ENCODE results near the gene YTHDF1. TPM values are rescaled to one million over a fixed set of nuclear protein-coding genes. Genes with fewer than 3 reads are reported as not detected.
A peak's percentile ranks its signal among the peaks of the same experiment; 100 is the strongest.

The YTHDF1 gene
- total and polyA plus RNA-seq, 2 of the 4 experiments (the other 2 are of a cell fraction) = 10.9 to 22.6 TPM

- Histone ChIP-seq H2AK9ac (replicated peaks; ENCODE audit: low read depth, low read length, poor library complexity) (no peak overlapping the region), H3K23ac (ENCODE audit: low read depth, low read length) (no peak overlapping the region), H3K4me3 (ENCODE audit: insufficient read depth, low read depth, low read length) (no peak overlapping the region), H2AFZ (replicated peaks; ENCODE audit: low read length, poor library complexity) (no peak overlapping the region), H3K4me1 (ENCODE audit: control insufficient read depth, insufficient read depth, low read length) (no peaks in the 10 kb centered on the region), H3K27me3 (ENCODE audit: control insufficient read depth, insufficient read depth, low read length) (no peaks in the 10 kb centered on the region; the same call in 1 of the 2 replicates), H4K5ac (ENCODE audit: low read depth, low read length) (no peak overlapping the region), H3K36me3 (ENCODE audit: control insufficient read depth, insufficient read depth, low read length) (peaks cover 8% of the 10 kb centered on the region), H2BK5ac (ENCODE audit: low read depth, low read length, poor library complexity, severe bottlenecking) (no peak overlapping the region), H3K27ac (ENCODE audit: insufficient read depth, low read length) (no peak overlapping the region), H3K9me1 (ENCODE audit: insufficient read depth, low read length) (0 out of 2 replicates have a peak, but pooled peaks cover 3% of the 10 kb centered on the region), H4K20me1 (ENCODE audit: insufficient read depth, low read length) (peaks cover 27% of the 10 kb centered on the region), H2BK20ac (ENCODE audit: low read depth, low read length) (no peak overlapping the region), H3K9me3 (ENCODE audit: control insufficient read depth, insufficient read depth, low read length) (no peaks in the 10 kb centered on the region), H3K4ac (ENCODE audit: low read depth, low read length) (no peak overlapping the region), H3K14ac (replicated peaks; ENCODE audit: low read depth, low read length) (no peak overlapping the region), H2BK15ac (ENCODE audit: low read depth, low read length) (no peak overlapping the region), H2BK120ac (ENCODE audit: low read depth, low read length) (no peak overlapping the region), H2AK5ac (ENCODE audit: low read depth, low read length) (no peak overlapping the region), H3K79me1 (ENCODE audit: low read depth in 1 of 2, low read length in 2 of 2) (peaks cover 0 to 21% of the 10 kb centered on the region in 2 experiments; a peak in 2 of 4 replicates), H3K4me2 (ENCODE audit: low read depth, low read length) (no peak overlapping the region), H3K18ac (ENCODE audit: low read depth, low read length) (no peak overlapping the region), H4K8ac (ENCODE audit: low read depth in 2 of 2, low read length in 2 of 2) (no peak overlapping the region), H3K9ac (ENCODE audit: low read depth, low read length) (no peak overlapping the region), H4K91ac (ENCODE audit: insufficient read depth, low read depth, low read length) (no peak overlapping the region), H3K56ac (ENCODE audit: extremely low read depth, insufficient read depth, low read length) (no peak overlapping the region)
- in situ Hi-C loops (cut with MboI; ENCODE audit: low sequenced_read_pairs) (no loop called here), dilution Hi-C loops (cut with HindIII; ENCODE audit: low sequenced_read_pairs, unreplicated experiment) (no loop called here), intact Hi-C loops (cut with micrococcal nuclease) (no loop called here)
- POLR2A ChIA-PET (ENCODE audit: unreplicated experiment) = interaction anchor here (0.6 kb wide), 1 partner anchor 13 kb away, joined by 3 read pairs; no protein-coding TSS in a partner anchor
- TF ChIP-seq SMC3 (IDR thresholded peaks at IDR 0.05; ENCODE audit: low read depth, low read length) (no peak), BHLHE40 (IDR thresholded peaks at IDR 0.05; ENCODE audit: low read depth, low read length) (no peak), MAFK (IDR thresholded peaks at IDR 0.05; ENCODE audit: low read depth, low read length) (no peak), ELK1 (IDR thresholded peaks at IDR 0.05; ENCODE audit: borderline replicate concordance, low read depth, low read length) (no peak), FOS (IDR thresholded peaks at IDR 0.05; ENCODE audit: low read depth, low read length) (no peak), CEBPB (IDR thresholded peaks at IDR 0.05; ENCODE audit: low read depth, low read length) (no peak), RFX5 (IDR thresholded peaks at IDR 0.05; ENCODE audit: low read depth, low read length) (no peak), MXI1 (IDR thresholded peaks at IDR 0.05; ENCODE audit: borderline replicate concordance, low read depth, low read length) (no peak), MAZ (IDR thresholded peaks at IDR 0.05; ENCODE audit: borderline replicate concordance, low read depth, low read length) (no peak), CTCF (conservative IDR thresholded peaks at IDR 0.05; ENCODE audit: low read depth, low read length) (no peak), POLR2A (IDR thresholded peaks at IDR 0.05; ENCODE audit: low read depth, low read length) (no peak), USF2 (IDR thresholded peaks at IDR 0.05; ENCODE audit: low read depth, low read length) (no peak), NFE2L2 (IDR thresholded peaks at IDR 0.05; ENCODE audit: low read depth, low read length) (no peak), RCOR1 (IDR thresholded peaks at IDR 0.05; ENCODE audit: insufficient replicate concordance, low read length) (no peak), RAD21 (IDR thresholded peaks at IDR 0.05; ENCODE audit: low read length) (no peak), CHD1 (IDR thresholded peaks at IDR 0.05; ENCODE audit: low read depth, low read length) (no peak)
- no TSS peak for BruUV-seq (replicated peaks)
- CTCF ChIA-PET = no interaction called here
- DNase-seq = peak; percentile 19
- no peak for ATAC-seq (ENCODE audit: low read depth)
- 52% methylated on average over 2 of the region's 14 CpGs; no CpG with 5 or more reads in 1 of the 2 experiments for WGBS, 2 experiments (ENCODE audit: extremely low coverage in 2 of 2, insufficient read length in 1 of 2)
Observed at GRCh38 chr20:63191400-63191799, 24.5 kb downstream of the YTHDF1 start.
